ENCODE data around the gene HOXC12. TPM values are rescaled to one million over a fixed set of nuclear protein-coding genes. Genes with fewer than 3 reads are reported as not detected.

Gene HOXC12
- total RNA-seq, 4 donors from 2014 or later, result not detected

GRCh38 chr12:53956914-53957536 is 2.3 kb downstream of the HOXC12 start:
- DNase-seq, result no peak
- peaks cover 92 to 100% (median 92%) of the 10 kb centered on the region in 3 donors for H3K27me3 ChIP-seq

GRCh38 chr12:53958128-53958527 is 3.4 kb downstream of the HOXC12 start:
- Histone ChIP-seq H3K9me3 (no peaks in the 10 kb centered on the region), H3K36me3 (no peaks in the 10 kb centered on the region), H3K27ac (no peak overlapping the region), H3K4me1 (no peaks in the 10 kb centered on the region), H3K4me3 (no peak overlapping the region), H3K27me3 (peaks cover 92 to 100% (median 93%) of the 10 kb centered on the region in 3 donors)
- ATAC-seq, result no peak
- no peak for DNase-seq
- TF ChIP-seq POLR2A (IDR thresholded peaks at IDR 0.05) (no peak), CTCF (IDR thresholded peaks at IDR 0.05 in 4 of 5, conservative IDR thresholded peaks at IDR 0.05 in 1 of 5) (no peak)
- intact Hi-C loops (cut with DNase I; ENCODE audit: low total_unique reads), result no loop called here
- in situ Hi-C loops (cut with MboI; ENCODE audit: low sequenced_read_pairs in 4 of 4), result no loop called here

More at GRCh38 chr12:53956914-53957536, 2.3 kb downstream of the HOXC12 start:
- no peak for TF ChIP-seq POLR2A (IDR thresholded peaks at IDR 0.05)
- TF ChIP-seq CTCF (IDR thresholded peaks at IDR 0.05 in 4 of 5, conservative IDR thresholded peaks at IDR 0.05 in 1 of 5), result no peak
- no peaks in the 10 kb centered on the region for H3K4me1 ChIP-seq
- no peak for ATAC-seq
- intact Hi-C loops (cut with DNase I; ENCODE audit: low total_unique reads), result no loop called here
- H3K27ac ChIP-seq, result no peak overlapping the region
- no peaks in the 10 kb centered on the region for H3K36me3 ChIP-seq
- in situ Hi-C loops (cut with MboI; ENCODE audit: low sequenced_read_pairs in 4 of 4), result no loop called here
- no peaks in the 10 kb centered on the region for H3K9me3 ChIP-seq
- H3K4me3 ChIP-seq, result no peak overlapping the region

GRCh38 chr12:53959314-53959713 is 4.6 kb downstream of the HOXC12 start:
- Histone ChIP-seq H3K9me3 (no peaks in the 10 kb centered on the region), H3K27me3 (peaks cover 93 to 99% (median 93%) of the 10 kb centered on the region in 3 donors), H3K36me3 (no peaks in the 10 kb centered on the region), H3K4me1 (peaks cover 0 to 5% of the 10 kb centered on the region in 2 donors), H3K27ac (no peak overlapping the region), H3K4me3 (no peak overlapping the region)
- intact Hi-C loops (cut with DNase I; ENCODE audit: low total_unique reads) (no loop called here), in situ Hi-C loops (cut with MboI; ENCODE audit: low sequenced_read_pairs in 4 of 4) (no loop called here)
- no peak for ATAC-seq
- DNase-seq, result no peak
- TF ChIP-seq CTCF (IDR thresholded peaks at IDR 0.05 in 4 of 5, conservative IDR thresholded peaks at IDR 0.05 in 1 of 5), result no peak

GRCh38 chr12:53960187-53961024 is 5.7 kb downstream of the HOXC12 start:
- no peak for DNase-seq
- Histone ChIP-seq H3K4me3 (peak overlapping the region in 3 of 4 donors; percentile 14 to 46 (median 26)), H3K27me3 (peaks cover 93 to 99% (median 95%) of the 10 kb centered on the region in 3 donors), H3K36me3 (no peaks in the 10 kb centered on the region), H3K4me1 (peaks cover 0 to 5% of the 10 kb centered on the region in 2 donors), H3K9me3 (no peaks in the 10 kb centered on the region), H3K27ac (peak overlapping the region in 1 of 4 donors; percentile 27)
- in situ Hi-C loops (cut with MboI; ENCODE audit: low sequenced_read_pairs in 4 of 4), result no loop called here
- TF ChIP-seq POLR2A (IDR thresholded peaks at IDR 0.05) (no peak), CTCF (IDR thresholded peaks at IDR 0.05 in 4 of 5, conservative IDR thresholded peaks at IDR 0.05 in 1 of 5) (no peak)
- intact Hi-C loops (cut with DNase I; ENCODE audit: low total_unique reads), result no loop called here
- no peak for ATAC-seq

All from gastrocnemius medialis (tissue), 4 donors.